Measurements from ENCODE around the gene NCAN. TPM values are rescaled to one million over a fixed set of nuclear protein-coding genes. Genes with fewer than 3 reads are reported as not detected.
"Not testable (repeated sequence)": the region's sequence is repeated elsewhere in the genome, so short reads cannot be mapped to it uniquely, and the experiment has no call there.

The NCAN gene
- total and polyA plus RNA-seq, 12 donors = 0.06 to 0.42 (median 0.11) TPM; not detected in 7

DNA sequence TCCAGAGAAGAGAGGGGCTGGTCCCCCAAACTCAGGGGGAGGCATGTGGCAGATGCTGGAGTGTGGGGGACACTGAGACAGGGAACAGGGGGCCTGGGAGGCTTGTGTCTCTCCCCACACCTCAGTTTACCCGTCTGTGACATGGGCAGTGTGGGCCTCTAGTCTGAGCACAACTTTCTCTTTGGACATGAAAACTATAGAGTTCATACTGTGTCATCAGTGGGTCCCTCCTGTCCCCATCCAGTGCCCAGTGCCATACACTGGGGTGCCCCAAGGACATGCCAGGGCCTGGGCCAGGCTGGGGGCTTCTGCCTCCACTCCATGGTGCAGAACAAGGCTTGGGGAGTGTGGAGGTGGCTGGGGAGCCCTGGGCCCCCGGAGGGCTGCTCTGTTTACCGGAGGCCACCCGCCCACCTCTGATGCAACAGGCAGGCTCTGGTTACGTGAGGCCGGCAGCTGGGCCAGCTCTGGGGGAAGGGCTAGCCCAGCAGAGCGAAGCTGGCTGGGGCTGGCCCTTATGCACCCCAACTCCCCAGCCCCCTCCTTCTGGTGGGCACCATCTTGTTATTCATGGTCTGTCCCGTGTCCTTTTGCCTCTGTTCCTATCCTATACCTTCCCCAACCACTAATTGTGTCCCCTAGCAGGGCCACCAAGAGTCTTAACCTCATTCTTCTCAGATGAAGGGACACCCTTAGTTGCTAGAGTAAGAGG lies 39.8 kb upstream of the NCAN start:
- TF ChIP-seq, protein P1, sequence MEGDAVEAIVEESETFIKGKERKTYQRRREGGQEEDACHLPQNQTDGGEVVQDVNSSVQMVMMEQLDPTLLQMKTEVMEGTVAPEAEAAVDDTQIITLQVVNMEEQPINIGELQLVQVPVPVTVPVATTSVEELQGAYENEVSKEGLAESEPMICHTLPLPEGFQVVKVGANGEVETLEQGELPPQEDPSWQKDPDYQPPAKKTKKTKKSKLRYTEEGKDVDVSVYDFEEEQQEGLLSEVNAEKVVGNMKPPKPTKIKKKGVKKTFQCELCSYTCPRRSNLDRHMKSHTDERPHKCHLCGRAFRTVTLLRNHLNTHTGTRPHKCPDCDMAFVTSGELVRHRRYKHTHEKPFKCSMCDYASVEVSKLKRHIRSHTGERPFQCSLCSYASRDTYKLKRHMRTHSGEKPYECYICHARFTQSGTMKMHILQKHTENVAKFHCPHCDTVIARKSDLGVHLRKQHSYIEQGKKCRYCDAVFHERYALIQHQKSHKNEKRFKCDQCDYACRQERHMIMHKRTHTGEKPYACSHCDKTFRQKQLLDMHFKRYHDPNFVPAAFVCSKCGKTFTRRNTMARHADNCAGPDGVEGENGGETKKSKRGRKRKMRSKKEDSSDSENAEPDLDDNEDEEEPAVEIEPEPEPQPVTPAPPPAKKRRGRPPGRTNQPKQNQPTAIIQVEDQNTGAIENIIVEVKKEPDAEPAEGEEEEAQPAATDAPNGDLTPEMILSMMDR (IDR thresholded peaks at IDR 0.05) = no peak
- no peak for TF ChIP-seq POLR2A (IDR thresholded peaks at IDR 0.05)

GRCh38 chr19:19173243-19173642 lies 38.5 kb upstream of the NCAN start:
- DNase-seq; H3K27me3 ChIP-seq; H3K9me3 ChIP-seq (replicated peaks in 1 of 3); H3K27ac ChIP-seq; H3K36me3 ChIP-seq (replicated peaks in 1 of 2); H3K4me3 ChIP-seq; intact Hi-C loops (cut with DNase I): not testable (repeated sequence)
- H3K4me1 ChIP-seq (replicated peaks in 1 of 2) = peaks cover 3 to 10% of the 10 kb centered on the region in 2 donors
- 83 to 93% (median 84%) methylated on average over 5 of the region's 5 CpGs for WGBS, 4 donors

More for the DNA sequence above, 39.8 kb upstream of the NCAN start:
- intact Hi-C loops (cut with DNase I) = no loop called here
- WGBS, 4 donors = 55 to 90% (median 70%) methylated on average over 5 to 8 of the region's 8 CpGs
- no peak for DNase-seq
- Histone ChIP-seq H3K4me3 (no peak overlapping the region), H3K9me3 (replicated peaks in 1 of 3) (no peaks in the 10 kb centered on the region), H3K36me3 (replicated peaks in 1 of 2) (no peaks in the 10 kb centered on the region), H3K4me1 (replicated peaks in 1 of 2) (peaks cover 3 to 10% of the 10 kb centered on the region in 2 donors), H3K27me3 (no peaks in the 10 kb centered on the region), H3K27ac (no peak overlapping the region)

DNA sequence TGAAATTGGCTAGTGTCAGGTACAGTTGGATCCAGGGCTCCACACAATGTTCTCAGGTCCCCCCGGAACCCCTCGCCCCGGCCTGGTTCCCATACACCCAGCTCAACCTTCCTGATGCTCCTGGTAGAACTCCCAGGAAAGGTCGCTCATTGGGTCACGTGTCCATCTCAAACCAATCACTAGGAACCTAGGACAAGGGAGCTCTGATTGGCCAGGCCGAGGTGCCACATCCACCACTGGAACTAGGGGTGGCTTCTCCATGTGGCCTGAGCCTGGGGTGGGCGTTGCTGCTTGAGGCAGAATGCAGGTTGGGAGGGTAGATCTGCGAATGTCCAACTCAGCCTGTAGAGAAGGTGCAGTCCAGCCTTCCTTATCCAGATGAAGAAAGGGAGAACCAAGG lies 34.8 kb upstream of the NCAN start:
- WGBS, 4 donors = 83 to 92% (median 88%) methylated on average over 5 to 8 of the region's 8 CpGs
- intact Hi-C loops (cut with DNase I) = no loop called here
- H3K36me3 ChIP-seq (replicated peaks in 1 of 2) = no peaks in the 10 kb centered on the region

DNA sequence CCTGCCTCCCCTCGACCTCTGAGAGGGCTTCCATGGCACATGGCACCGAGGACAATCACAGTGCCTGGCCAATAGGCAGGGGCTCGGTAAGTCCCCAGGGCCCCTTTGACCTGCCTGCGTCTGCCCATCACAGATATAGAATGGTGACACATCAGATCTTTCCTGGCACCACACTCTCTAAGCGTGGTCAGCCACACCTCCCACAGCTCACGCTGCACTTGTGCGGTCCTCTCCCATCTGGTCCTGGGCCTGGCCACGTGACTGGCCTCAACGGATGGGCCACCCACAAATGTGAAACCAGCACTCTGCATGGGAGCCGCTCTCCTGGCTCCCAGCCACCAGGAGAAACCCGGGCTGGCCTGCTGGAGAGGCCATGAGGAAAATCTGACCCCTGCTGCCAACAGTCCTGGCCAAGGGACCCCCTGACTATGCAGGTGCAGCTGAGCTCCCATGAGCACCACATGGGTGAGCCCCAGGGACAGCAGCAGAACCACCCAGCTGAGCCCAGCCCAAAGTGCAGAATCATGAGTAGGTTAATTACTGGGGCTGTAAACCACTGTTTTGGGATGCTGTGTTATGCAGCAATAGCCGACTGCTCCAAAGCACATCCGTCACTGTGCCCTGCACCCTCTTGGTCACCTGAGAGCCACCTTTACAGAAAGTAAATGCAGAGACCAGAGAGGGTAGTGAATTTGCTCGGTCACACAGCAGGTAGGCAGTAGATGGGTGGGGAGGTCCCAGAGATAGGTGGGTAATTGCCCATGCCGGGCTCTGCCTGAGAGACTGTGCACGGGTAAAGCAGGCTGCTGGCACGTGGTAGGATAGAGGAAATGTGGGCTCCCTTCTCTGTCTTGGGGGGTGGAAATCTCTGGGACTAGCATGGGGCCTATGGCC lies 32.0 kb upstream of the NCAN start:
- H3K9me3 ChIP-seq (replicated peaks in 1 of 3) = peaks cover 0 to 4% (median 0%) of the 10 kb centered on the region in 3 donors
- no peaks in the 10 kb centered on the region for H3K27me3 ChIP-seq
- H3K36me3 ChIP-seq (replicated peaks in 1 of 2) = no peaks in the 10 kb centered on the region
- TF ChIP-seq, protein P1 (IDR thresholded peaks at IDR 0.05) = no peak
- no peak for TF ChIP-seq POLR2A (IDR thresholded peaks at IDR 0.05)
- H3K4me1 ChIP-seq (replicated peaks in 1 of 2) = no peaks in the 10 kb centered on the region
- no peak for DNase-seq
- no peak overlapping the region for H3K4me3 ChIP-seq
- WGBS, 4 donors = 91 to 94% (median 91%) methylated on average over 9 to 17 of the region's 17 CpGs
- H3K27ac ChIP-seq = no peak overlapping the region
- intact Hi-C loops (cut with DNase I) = no loop called here

More for the DNA sequence above, 34.8 kb upstream of the NCAN start:
- Histone ChIP-seq H3K9me3 (replicated peaks in 1 of 3) (peaks cover 0 to 4% (median 0%) of the 10 kb centered on the region in 3 donors), H3K27me3 (no peaks in the 10 kb centered on the region), H3K4me1 (replicated peaks in 1 of 2) (no peaks in the 10 kb centered on the region), H3K4me3 (no peak overlapping the region), H3K27ac (no peak overlapping the region)
- DNase-seq = no peak
- TF ChIP-seq, protein P1 (IDR thresholded peaks at IDR 0.05) = no peak
- no peak for TF ChIP-seq POLR2A (IDR thresholded peaks at IDR 0.05)
